GM21529 (cell line): Measurements from ENCODE around the gene PPP3R2.
A peak's percentile ranks its signal among the peaks of the same experiment; 100 is the strongest.

ENCODE experiments used
- ATAC-seq: cut with Tn5 transposase; IDR thresholded peaks from one replicate; pipeline ENCODE4 v1.9.1; 2021; ENCODE audit not compliant: unreplicated experiment

Gene PPP3R2

GRCh38 chr9:101594796-101595195 lies at the start of gene PPP3R2:
TSS of gene PPP3R2 (minus strand) at chr9:101594969. CDS start at chr9:101594921, 48 bp downstream.
- ATAC-seq: no peak

- ATAC-seq: no peak
These were observed 45.3 kb upstream of the PPP3R2 start for GRCh38 chr9:101639785-101640665.

GRCh38 chr9:101639311-101639710 lies 44.5 kb upstream of the PPP3R2 start:
- ATAC-seq: no peak

- ATAC-seq: no peak
These were observed 41.5 kb upstream of the PPP3R2 start for GRCh38 chr9:101636247-101636646.

- no peak for ATAC-seq
These were observed 40.7 kb upstream of the PPP3R2 start for GRCh38 chr9:101635473-101635872.

- no peak for ATAC-seq
These were observed 40.1 kb upstream of the PPP3R2 start for GRCh38 chr9:101634741-101635409.

- no peak for ATAC-seq
These were observed 37.8 kb upstream of the PPP3R2 start for GRCh38 chr9:101632611-101633010.

- ATAC-seq: no peak
These were observed 37.1 kb upstream of the PPP3R2 start for GRCh38 chr9:101631892-101632291.

GRCh38 chr9:101629636-101630035 lies 34.9 kb upstream of the PPP3R2 start:
- ATAC-seq: no peak

GRCh38 chr9:101628173-101628572 lies 33.4 kb upstream of the PPP3R2 start:
- ATAC-seq: no peak

GRCh38 chr9:101626295-101626694 lies 31.5 kb upstream of the PPP3R2 start:
- no peak for ATAC-seq

GRCh38 chr9:101625876-101626275 lies 31.1 kb upstream of the PPP3R2 start:
- no peak for ATAC-seq

- ATAC-seq: no peak
These were observed 25.7 kb upstream of the PPP3R2 start for GRCh38 chr9:101620452-101620851.

GRCh38 chr9:101618698-101619097 lies 23.9 kb upstream of the PPP3R2 start:
- no peak for ATAC-seq

- no peak for ATAC-seq
These were observed 10.8 kb upstream of the PPP3R2 start for GRCh38 chr9:101605547-101605946.

- no peak for ATAC-seq
These were observed 9.5 kb upstream of the PPP3R2 start for GRCh38 chr9:101604296-101604695.

GRCh38 chr9:101601904-101602765 lies 7.4 kb upstream of the PPP3R2 start:
- ATAC-seq: peak; percentile 83

- no peak for ATAC-seq
These were observed 1.4 kb downstream of the PPP3R2 start for GRCh38 chr9:101593345-101593744.

GRCh38 chr9:101592788-101593187 lies 2.0 kb downstream of the PPP3R2 start:
- ATAC-seq: no peak

GRCh38 chr9:101591787-101592446 lies 2.9 kb downstream of the PPP3R2 start:
- no peak for ATAC-seq

GRCh38 chr9:101590901-101591300 lies 3.9 kb downstream of the PPP3R2 start:
- no peak for ATAC-seq
